HG03571 (cell line): ENCODE data around the gene MRPL43.
"Not testable (repeated sequence)": the region's sequence is repeated elsewhere in the genome, so short reads cannot be mapped to it uniquely, and the experiment has no call there.

ENCODE experiments used
- ATAC-seq: cut with Tn5 transposase; IDR thresholded peaks from one replicate; pipeline ENCODE4 v1.9.1; 2021; ENCODE audit not compliant: unreplicated experiment

Gene MRPL43

GRCh38 chr10:100986952-100987684 lies at the start of gene MRPL43, which contains the start of gene TWNK:
Gene MRPL43, minus strand, starts transcription at chr10:100987497. Its CDS starts 54 bp downstream, at chr10:100987443.
Gene TWNK, plus strand, starts transcription at chr10:100987543. Its CDS starts 668 bp downstream, at chr10:100988211.
- ATAC-seq: peak; percentile 75

- no peak for ATAC-seq
Observed at GRCh38 chr10:101036726-101037125, 49.4 kb upstream of the MRPL43 start.

DNA sequence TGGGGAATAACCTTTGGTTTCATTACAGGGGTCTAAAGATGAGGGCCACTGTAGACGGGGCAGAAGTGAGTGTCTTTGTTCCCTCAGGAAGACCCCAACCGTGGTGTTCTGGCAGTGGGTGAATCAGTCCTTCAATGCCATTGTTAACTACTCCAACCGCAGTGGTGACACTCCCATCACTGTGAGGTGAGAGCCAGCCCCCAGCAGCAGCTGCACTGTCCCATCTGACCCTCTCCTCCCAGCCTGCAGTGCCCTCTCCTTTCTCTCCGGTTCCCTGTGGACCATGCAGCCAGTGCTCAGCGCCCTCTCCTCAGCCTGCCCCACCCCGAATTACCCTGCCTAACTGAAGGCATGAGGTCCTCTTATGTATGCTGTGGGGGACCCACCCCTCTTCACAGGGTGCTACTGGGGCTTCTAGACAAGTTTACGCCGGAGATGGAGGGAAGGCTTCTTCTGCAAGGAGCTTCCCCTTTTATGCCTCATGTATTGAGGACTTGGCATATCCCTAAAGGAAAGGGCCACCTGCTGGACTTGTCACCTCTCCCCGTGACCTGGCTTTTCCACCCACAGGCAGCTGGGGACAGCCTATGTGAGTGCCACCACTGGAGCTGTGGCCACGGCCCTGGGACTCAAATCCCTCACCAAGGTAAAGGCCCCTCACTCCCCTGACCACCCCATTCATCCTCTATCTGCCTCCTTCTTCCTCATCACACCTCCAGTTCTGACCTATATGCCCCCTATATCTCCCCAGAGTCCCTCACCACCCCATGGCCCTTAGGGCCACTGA lies 48.8 kb upstream of the MRPL43 start:
- no peak for ATAC-seq

DNA sequence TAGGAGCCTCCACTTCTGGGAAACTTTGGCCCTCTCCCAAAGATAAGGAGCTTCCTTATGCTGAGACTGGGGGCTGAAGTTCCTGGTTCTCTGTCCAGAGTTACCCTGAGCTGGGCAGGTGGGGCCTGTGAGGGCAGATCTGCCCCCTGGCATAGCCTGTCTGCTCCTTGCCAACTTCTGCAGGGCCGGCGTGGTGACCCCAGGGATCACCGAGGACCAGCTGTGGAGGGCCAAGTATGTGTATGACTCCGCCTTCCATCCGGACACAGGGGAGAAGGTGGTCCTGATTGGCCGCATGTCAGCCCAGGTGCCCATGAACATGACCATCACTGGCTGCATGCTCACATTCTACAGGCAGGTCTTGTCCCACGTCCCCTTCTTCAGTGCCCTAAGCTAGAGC lies 48.0 kb upstream of the MRPL43 start:
- no peak for ATAC-seq

DNA sequence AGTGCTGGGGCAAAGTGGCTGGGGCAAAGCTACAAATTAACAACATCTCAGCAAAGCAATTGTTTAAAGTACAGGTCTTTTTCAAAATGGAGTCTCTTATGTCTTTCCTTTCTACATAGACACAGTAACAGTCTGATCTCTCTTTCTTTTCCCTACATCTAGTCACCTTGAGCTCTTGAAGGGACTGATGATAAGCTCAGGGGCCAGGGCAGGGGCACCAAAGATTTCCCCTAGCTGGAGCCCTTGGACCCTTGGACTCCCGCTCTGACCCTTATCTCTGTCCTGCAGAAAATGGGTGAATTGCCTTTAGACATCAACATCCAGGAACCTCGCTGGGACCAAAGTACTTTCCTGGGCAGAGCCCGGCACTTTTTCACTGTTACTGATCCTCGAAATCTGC lies 47.1 kb upstream of the MRPL43 start:
- ATAC-seq: not testable (repeated sequence)

GRCh38 chr10:101033276-101033675 lies 46.0 kb upstream of the MRPL43 start:
- ATAC-seq: no peak

- no peak for ATAC-seq
Observed at GRCh38 chr10:101032637-101033224, 45.4 kb upstream of the MRPL43 start.

- ATAC-seq: no peak
Observed at GRCh38 chr10:101031796-101032636, 44.7 kb upstream of the MRPL43 start.

- ATAC-seq: peak; percentile 91
Observed at GRCh38 chr10:101031128-101031795, 44.0 kb upstream of the MRPL43 start, which contains the start of the genes PDZD7 and SFXN3. Gene PDZD7, minus strand, starts transcription at chr10:101031129. Its CDS starts 910 bp downstream, at chr10:101030219. Gene SFXN3, plus strand, starts transcription at chr10:101031234. Its CDS starts 3,461 bp downstream, at chr10:101034695.

DNA sequence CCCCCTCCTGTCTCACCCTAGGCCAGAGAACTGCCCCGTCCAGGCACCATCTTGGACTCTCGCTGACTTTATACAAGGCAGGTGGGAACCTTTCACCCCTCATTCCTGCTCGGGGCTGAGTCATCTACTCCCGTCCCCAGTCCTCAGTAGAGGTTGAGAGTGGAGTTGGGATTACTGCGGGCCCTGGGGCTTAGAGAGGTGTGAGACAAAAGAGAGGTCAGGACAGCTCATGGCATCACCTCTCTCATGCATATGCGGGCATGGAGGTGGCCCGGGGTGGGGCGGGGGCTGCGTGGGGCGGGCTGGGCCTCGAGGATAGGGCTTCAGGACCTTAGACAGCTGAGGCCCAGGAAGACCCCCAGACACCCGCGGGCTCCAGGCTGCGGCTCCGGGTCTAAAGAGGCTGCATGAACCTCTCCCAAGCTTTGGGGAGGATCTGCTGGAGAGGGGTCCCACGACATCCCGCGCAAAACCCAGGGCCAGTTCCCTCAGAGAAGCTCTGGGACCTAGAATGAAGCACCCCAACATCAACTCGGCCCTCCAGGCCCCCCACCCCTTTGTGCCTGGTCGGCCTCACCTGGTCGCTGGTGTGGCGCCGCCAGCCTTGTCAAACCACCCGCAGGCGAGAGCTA lies 43.3 kb upstream of the MRPL43 start:
- ATAC-seq: no peak

GRCh38 chr10:101029520-101030295 lies 42.4 kb upstream of the MRPL43 start:
- no peak for ATAC-seq

DNA sequence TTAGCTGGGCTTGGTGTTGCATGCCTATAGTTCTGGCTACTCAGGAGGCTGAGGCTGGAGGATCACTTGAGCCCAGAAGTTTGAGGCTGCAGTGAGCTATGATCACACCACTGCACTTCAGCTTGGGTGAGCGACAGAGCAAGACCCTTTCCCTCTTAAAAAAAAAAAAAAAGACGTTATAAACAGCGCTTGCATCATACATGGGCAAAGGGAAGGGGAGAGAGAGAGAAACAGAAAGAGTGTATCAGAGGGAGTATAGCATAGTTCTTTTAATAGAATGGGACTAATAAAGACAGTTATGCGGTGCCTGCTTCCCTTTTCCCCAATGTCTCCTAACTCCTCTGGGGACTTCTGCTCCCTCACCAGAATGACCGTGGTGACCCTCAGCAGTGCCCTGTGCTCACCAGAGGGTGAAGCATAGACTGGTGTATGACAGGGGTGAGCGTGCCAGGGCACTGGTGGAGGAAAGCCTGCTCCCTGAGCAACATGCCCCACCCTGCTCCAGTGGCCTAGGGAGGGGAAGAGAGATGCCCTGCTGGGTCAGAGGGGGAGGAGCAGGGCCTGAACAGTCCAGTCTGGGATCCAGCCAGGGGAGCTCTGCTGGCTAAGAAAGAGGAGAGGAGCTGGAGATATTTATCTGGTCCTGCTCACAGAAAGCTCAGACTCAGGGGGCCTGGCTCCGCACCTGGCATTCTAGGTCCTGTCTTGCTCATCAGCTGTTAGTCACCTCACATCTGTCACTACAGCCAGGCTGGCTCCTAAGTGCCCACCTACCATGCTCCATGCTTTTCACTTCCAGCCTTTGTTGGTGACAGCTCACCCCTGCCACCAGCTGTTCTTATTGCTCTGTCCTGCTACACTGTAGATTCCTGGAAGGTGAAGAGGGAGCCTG lies 41.4 kb upstream of the MRPL43 start:
- ATAC-seq: no peak

- ATAC-seq: no peak
Observed at GRCh38 chr10:101027106-101027720, 39.9 kb upstream of the MRPL43 start.

GRCh38 chr10:101022967-101023705 lies 35.8 kb upstream of the MRPL43 start:
- ATAC-seq: no peak

DNA sequence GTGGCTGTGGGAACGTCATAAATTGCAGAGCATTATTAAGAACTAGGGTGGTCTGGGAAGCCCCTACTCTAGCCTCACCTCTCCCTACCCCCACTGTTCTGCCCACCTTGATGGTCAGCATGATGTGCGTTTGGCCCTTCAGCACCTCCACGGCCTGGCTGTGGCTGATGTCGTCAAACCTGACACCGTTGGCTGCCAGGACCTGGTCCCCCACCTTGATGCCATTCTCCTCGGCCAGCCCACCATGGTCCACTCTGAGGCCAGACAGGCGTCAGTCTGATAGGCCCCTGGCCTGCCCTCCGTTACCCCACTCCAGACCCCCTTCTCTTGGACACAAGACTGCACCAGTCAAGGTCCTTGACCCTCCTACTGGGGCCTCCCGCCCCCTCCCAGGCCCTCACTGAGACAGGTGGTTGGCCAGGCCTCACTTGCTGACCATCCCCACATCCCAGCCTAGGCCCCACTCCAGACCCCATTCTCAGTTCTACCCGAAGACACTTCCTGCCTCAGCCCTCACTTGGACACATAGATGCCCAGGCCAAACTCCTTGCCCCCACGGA lies 34.5 kb upstream of the MRPL43 start:
- no peak for ATAC-seq

DNA sequence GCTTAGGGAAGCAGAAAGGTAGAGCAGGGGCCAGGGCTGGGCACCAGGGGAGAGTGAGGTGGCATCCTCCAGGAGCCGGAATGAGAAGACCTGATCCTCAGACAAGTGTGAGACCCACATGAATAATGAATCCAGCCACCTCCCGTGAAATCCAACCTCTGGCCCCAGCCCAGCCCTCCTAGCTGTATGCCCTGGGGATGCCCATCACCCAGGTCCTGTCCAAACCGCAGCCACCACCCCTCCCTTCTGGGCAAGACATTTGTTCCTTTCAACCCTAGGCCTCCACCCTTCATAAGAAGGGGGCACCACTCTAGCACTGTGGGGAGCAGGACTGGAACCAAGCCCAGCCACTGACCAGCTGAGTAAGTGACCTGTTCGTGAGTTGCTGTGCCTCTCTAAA lies 33.9 kb upstream of the MRPL43 start:
- no peak for ATAC-seq
